ENCODE measurements around the gene EIF3I. TPM values are rescaled to one million over a fixed set of nuclear protein-coding genes. Genes with fewer than 3 reads are reported as not detected.
A peak's percentile ranks its signal among the peaks of the same experiment; 100 is the strongest.

Gene EIF3I
- total RNA-seq, 1 experiment from 2014 or later = 222 TPM

DNA sequence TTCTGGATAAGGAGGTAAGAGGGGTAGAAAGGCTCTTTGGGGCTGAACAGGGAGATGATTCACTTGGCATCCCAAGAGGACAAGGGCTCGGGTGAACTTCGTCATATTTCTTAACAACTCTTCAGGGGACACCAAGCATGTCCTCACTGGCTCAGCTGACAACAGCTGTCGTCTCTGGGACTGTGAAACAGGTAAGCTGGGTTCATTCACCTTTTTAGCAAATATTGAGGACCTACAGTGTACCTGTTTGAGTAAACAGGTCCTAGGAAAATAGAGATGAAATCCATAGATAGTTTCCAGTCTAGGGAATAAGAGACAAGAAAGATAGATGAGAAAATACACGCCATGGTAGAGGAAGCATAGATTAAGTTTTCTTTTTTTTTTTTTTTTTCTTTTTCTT lies 2.1 kb downstream of the EIF3I start:
- Histone ChIP-seq H3K4me2 (ENCODE audit: insufficient read depth, insufficient read length, low read length) (no peak overlapping the region), H3T11ph (ENCODE audit: low read length) (no peak overlapping the region), H4K8ac (replicated peaks; ENCODE audit: insufficient read length, low read depth, low read length) (peak overlapping the region; percentile 55), H3K9ac (ENCODE audit: extremely low read depth, insufficient read length, low read length) (no peak overlapping the region), H2BK120ac (ENCODE audit: low read depth, low read length, poor library complexity, severe bottlenecking) (no peak overlapping the region), H2AFZ (ENCODE audit: low read length) (no peak overlapping the region), H2BK20ac (ENCODE audit: low read depth, low read length, poor library complexity, severe bottlenecking) (no peak overlapping the region), H2AK5ac (ENCODE audit: insufficient read length, low read length) (no peak overlapping the region), H3K23me2 (ENCODE audit: insufficient read length, low read depth, low read length, poor library complexity, severe bottlenecking) (peaks cover 7% of the 10 kb centered on the region), H3K23ac (ENCODE audit: insufficient read length, low read depth, low read length) (no peak overlapping the region), H3K27ac (ENCODE audit: insufficient read length, low read depth, low read length) (no peak overlapping the region), H3K79me1 (ENCODE audit: insufficient read depth, low read depth, low read length, poor library complexity, severe bottlenecking) (no peaks in the 10 kb centered on the region), H2BK12ac (ENCODE audit: insufficient read length, low read depth, low read length) (no peak overlapping the region), H3K9me3 (ENCODE audit: control insufficient read depth, low read depth, low read length) (no peaks in the 10 kb centered on the region), H2BK15ac (ENCODE audit: low read depth, low read length) (no peak overlapping the region), H4K20me1 (ENCODE audit: control insufficient read depth, insufficient read depth, insufficient read length) (no peaks in the 10 kb centered on the region), H3K4ac (ENCODE audit: low read depth, low read length) (no peak overlapping the region), H3K18ac (ENCODE audit: insufficient read length, low read depth, low read length) (no peak overlapping the region), H3K4me1 (ENCODE audit: insufficient read depth, low read length) (peaks cover 7% of the 10 kb centered on the region; the same call in 1 of the 2 replicates), H3K79me2 (ENCODE audit: insufficient read depth, low read length) (peaks cover 3% of the 10 kb centered on the region; the same call in 1 of the 2 replicates), H3K27me3 (ENCODE audit: insufficient read depth, low read length) (no peaks in the 10 kb centered on the region), H2BK5ac (ENCODE audit: insufficient read length, low read length) (no peak overlapping the region), H3K14ac (ENCODE audit: insufficient read depth, low read length) (no peak overlapping the region), H4K5ac (ENCODE audit: insufficient read length, low read depth, low read length) (no peak overlapping the region), H3K56ac (ENCODE audit: insufficient read length, low read depth, low read length) (no peak overlapping the region), H4K91ac (ENCODE audit: insufficient read length, low read depth, low read length) (no peak overlapping the region)
- TF ChIP-seq, protein P1, sequence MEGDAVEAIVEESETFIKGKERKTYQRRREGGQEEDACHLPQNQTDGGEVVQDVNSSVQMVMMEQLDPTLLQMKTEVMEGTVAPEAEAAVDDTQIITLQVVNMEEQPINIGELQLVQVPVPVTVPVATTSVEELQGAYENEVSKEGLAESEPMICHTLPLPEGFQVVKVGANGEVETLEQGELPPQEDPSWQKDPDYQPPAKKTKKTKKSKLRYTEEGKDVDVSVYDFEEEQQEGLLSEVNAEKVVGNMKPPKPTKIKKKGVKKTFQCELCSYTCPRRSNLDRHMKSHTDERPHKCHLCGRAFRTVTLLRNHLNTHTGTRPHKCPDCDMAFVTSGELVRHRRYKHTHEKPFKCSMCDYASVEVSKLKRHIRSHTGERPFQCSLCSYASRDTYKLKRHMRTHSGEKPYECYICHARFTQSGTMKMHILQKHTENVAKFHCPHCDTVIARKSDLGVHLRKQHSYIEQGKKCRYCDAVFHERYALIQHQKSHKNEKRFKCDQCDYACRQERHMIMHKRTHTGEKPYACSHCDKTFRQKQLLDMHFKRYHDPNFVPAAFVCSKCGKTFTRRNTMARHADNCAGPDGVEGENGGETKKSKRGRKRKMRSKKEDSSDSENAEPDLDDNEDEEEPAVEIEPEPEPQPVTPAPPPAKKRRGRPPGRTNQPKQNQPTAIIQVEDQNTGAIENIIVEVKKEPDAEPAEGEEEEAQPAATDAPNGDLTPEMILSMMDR (conservative IDR thresholded peaks at IDR 0.05) = no peak
- H3K27me3 Mint-ChIP-seq (ENCODE audit: low read depth) = no peaks in the 10 kb centered on the region
- peak overlapping the region in 1 of 3 experiments; percentile 79; a peak in 2 of 7 replicates for H3K27ac Mint-ChIP-seq
- no peaks in the 10 kb centered on the region for H3K9me3 Mint-ChIP-seq
- peaks cover 17 to 25% of the 10 kb centered on the region in 2 experiments for H3K4me1 Mint-ChIP-seq
- DNase-seq = no peak
- peaks cover 40 to 60% (median 58%) of the 10 kb centered on the region in 3 experiments for H3K36me3 Mint-ChIP-seq (ENCODE audit: insufficient read depth in 1 of 3, low read depth in 3 of 3)
- WGBS (ENCODE audit: extremely low coverage, insufficient read length, low lambda C conversion rate) = no CpG with 5 or more reads among the region's 4 CpGs
- peak overlapping the region; percentile 52 to 98 for H3K4me3 Mint-ChIP-seq

Measured in H9 (cell line).